Measurements from ENCODE around the gene CDHR2.
A peak's percentile ranks its signal among the peaks of the same experiment; 100 is the strongest.

CDHR2 gene

DNA sequence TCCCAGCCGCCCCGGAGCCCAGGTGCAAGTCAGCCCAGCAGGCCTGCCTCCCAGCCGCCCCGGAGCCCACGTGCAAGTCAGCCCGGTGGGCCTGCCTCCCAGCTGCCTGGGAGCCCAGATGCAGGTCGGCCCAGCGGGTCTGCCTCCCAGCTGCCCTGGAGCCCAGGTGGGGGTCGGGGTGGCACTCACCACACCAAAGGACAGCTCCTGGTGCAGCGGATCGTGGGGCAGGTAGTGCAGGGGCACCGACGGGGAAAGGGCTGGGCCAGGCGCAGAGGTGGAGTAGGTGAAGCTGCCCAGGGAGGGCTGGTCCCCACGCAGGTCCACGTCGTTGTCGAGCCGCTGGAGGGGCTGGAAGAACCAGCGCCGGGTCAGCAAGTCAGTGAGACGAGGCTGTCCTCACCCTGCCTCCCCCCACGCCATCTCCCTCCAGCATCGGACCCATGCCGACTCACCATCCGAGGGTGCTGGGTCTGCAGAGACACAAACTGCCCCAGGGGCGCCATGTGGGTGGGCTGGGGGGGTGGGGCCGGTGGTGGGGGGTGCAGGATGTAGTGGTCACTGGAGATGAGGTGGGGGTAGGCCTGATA, 18.7 kb upstream of the CDHR2 start:
- no peak for DNase-seq

GRCh38 chr5:176530983-176531901, 17.9 kb upstream of the CDHR2 start:
- DNase-seq: peak; percentile 55

- DNase-seq: no peak
Observed at GRCh38 chr5:176531902-176532493, 17.1 kb upstream of the CDHR2 start.

- DNase-seq: no peak
Observed at GRCh38 chr5:176532795-176533194, 16.3 kb upstream of the CDHR2 start.

- DNase-seq: no peak
Observed at GRCh38 chr5:176533390-176533789, 15.8 kb upstream of the CDHR2 start.

DNA sequence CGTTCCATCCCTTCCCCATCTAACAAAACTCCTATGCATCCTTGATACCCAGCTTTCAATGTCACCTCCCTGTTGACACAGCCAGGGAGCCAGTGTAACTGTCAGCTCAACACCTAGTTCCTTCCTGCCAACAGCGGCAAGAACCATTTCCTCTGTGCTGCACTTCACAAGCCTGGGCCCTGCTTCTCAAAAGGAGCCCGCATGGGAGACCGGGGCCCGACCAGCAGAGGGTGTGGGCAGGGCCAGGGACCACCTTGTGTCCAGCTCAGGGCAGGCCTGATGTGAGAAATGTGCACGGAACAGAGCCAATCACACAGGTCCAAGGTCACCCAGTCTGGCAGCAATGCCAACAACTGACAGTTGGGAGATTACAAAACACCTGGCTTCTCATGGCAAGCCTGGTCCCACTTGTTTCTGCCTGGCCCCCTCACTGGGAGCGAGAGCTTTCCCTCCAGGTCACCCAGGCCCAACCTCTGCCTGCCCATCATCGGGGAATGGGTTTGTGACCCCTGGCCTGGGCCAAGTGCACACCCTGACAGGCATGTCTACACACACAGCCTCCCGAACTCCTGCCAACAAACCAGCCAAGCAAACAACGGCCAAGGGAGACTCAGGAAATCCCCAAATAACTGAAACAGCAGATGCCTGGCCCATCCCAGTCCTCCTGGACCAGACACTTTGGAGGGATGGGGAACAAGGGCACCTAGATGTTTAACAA, 15.1 kb upstream of the CDHR2 start:
- DNase-seq: no peak

- DNase-seq: no peak
Observed at GRCh38 chr5:176534640-176535039, 14.5 kb upstream of the CDHR2 start.

DNA sequence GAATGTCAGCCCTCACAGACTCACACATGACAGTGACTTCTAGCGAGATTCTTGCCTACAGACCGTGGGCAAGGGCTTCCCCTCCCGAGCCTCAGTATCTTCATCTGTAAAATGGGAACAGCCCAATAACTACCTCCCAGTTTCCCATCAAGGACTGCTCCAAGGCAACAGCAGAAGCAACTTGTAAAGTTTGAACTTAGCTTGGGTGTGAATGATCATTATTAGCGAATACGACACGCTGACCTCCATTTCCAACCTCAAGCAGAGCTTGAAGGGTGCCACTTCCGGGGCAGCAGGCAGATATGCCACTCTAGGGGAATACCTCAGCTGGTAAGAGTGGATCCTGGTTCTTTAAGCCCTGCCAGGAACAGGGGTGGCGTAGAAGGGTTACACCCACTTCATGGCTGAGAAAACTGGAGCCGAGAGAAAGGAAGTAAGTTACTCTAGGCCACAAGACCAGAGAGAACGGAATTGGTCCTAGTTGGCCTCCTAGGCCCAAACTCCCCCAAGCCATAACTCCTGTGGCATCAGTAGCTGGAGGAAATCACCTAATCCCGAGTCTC, 14.0 kb upstream of the CDHR2 start:
- DNase-seq: no peak

- no peak for DNase-seq
Observed at GRCh38 chr5:176535664-176536131, 13.4 kb upstream of the CDHR2 start.

DNA sequence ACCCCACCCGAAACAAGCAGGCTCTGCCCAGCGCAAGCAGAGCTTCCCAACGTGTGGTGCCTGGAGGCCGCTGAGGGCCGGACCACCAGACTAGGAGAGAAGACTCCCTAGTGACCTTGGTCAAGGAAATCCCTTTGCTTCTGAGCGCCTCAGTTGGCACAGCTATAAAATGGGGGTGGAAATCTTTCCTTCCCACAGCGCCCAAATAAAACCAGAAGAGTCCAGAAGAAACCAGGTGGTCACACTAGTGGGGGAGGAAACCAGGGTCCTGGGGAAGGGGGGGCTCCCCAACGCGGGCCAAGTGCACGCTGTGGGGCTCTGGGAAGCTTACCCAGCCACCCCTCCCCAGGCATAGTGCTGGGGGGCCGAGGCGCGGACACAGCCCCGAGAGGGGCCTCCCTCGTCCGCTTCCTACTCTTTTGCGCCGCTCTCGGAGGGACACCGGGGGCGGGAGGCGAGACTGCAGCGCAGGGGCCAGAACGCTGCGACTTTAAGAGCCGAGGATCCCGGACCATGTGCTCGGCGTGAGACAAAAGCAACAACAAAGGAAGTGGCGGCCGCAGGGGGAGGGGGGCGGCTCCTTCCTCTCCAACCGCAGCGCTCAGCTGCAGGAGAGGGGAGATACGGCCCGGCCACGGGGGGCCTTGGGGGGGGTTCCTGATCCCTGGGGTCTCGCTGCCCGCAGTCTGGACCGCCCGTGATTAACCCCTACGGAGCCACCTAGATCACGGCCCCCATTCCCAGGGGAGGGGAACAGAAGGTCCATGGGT, 12.8 kb upstream of the CDHR2 start:
- peak; percentile 79 for DNase-seq

DNA sequence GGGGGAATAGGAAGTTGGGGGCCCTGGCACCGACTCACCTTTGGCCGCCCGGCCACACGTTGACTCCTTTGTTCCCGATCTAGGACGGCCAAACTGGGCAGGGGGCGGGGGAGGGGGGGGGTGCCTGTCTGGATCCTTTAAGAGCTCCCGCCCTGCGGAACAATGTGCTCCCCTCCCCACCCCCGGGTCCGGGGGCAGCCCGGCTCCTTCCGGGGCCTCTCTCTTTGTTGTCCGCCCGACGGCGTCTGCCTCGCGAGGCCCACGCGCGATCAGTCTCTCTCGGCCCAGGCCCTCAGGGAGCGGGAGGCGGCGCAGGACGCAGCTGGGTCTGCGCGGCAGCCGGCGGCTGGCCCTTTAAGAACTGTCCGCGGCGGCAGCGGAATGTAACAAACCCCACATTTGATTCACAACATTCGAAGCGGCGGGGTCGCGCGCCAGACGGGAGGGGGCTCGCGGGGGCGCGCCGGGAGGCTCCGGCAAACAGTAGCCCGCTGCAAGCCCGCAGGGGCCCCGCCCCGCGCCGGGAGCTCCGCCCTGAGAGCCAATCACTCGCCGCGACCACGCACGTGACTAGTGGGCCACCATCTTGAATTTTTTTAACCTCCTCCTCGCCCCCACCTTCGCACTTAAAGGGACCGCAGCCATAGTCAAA, 12.1 kb upstream of the CDHR2 start, which contains the start of gene RNF44:
RNF44 (minus strand) TSS at position 501 of the 652 bp plus-strand sequence. CDS start 4,930 bp downstream, outside the sequence.
- peak; percentile 98 for DNase-seq

- DNase-seq: peak; percentile 99
Observed at GRCh38 chr5:176537554-176538229, 11.4 kb upstream of the CDHR2 start.

- DNase-seq: no peak
Observed at GRCh38 chr5:176538230-176538988, 10.7 kb upstream of the CDHR2 start.

DNA sequence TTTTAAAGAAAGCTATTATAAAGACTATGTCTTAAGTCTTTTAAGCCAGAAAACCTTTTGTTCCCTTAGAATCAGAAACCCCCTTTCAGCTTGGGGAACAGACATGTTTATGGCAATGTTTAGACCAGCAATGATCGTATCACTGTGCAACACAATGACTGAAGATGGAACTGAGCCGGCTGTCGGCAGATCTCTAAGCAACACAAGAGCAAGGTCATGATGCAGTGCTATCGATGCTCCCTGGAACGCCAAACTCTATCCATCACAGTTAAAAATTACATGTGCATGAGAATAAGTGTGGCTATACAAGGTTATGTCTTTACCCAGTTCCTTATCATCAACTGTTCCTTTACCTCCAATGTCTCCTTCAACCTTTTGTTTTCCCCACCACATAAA, 10.2 kb upstream of the CDHR2 start:
- DNase-seq: no peak

- no peak for DNase-seq
Observed at GRCh38 chr5:176540476-176540899, 8.7 kb upstream of the CDHR2 start.

GRCh38 chr5:176540956-176541337, 8.2 kb upstream of the CDHR2 start:
- no peak for DNase-seq

DNA sequence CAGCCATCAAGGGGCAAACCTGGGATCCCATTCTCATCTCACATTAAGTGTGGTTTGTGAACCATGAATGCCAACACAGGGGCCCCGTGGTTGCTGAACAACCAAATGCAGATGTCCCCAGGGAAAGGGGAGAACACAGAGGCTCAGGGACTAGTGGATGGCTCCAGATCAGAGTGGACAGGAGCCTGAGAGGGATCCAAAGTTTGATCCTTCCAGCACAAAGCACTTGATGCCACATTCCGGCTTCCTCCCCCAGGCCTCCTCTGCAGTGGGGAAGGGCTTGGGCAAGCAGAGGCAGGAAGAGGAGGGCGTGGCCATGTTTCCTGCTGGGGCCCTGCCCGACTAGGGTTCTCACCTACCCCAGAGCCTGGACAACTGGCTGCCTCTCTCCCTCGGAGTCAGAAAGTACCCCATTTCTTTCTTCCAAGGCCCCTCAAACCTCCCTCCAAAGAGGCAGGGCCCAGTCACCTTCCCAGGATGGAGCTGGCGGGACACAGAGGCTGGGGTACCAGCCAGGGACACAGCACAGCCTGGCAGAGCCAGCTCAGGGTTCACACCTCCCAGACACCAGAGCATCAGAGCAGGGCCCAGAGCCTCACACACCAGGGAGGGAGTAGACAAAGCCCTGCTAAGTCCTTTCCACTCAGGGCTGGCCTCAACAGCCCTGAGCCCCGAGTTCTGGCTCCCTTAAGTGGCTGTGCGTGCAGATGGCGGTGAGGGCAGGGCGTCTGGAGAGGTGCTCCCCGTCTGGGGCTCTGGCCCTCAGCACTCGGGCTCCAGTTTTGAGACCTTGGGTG, 7.6 kb upstream of the CDHR2 start:
- DNase-seq: no peak

DNA sequence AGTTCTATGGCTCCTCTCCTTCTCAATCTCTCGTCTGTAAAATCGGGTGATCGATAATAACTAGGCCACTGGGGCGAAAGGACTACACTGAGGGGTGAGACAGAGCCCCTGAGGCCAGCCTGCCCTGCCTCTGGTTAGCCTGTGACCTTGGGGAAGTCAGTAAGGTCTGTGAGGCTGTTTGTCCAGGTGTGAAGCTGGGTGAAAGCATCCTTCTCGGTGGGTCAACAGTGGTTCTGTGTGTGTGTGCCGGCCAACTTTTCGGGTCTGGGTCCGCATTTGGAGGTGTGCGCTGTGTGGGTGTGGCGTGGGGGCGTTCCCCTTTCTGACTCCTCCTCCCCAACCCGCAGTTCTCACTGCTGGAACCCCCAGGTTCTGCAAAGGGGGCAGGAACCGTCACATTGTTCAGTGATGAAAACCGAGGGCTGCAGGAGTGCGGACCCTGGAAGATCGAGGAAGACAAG, 7.0 kb upstream of the CDHR2 start:
- no peak for DNase-seq

All from EL (cell line).